GM12874 (cell line): Measurements from ENCODE around the gene HDAC1.

Experiments
- CTCF ChIP-seq: IDR thresholded peaks from 2 replicates; pipeline ENCODE4 v1.5.1; 2011; ENCODE audit warnings: low read depth, mild to moderate bottlenecking, control low read depth, low read length, moderate library complexity; ENCODE audit not compliant: insufficient read depth

HDAC1 gene

GRCh38 chr1:32363713-32364112, 71.8 kb downstream of the HDAC1 start:
- TF ChIP-seq CTCF, result no peak

- TF ChIP-seq CTCF, result no peak
Measured at GRCh38 chr1:32364836-32365235, 73.0 kb downstream of the HDAC1 start.

GRCh38 chr1:32365445-32365844, 73.6 kb downstream of the HDAC1 start:
- no peak for TF ChIP-seq CTCF

- no peak for TF ChIP-seq CTCF
Measured at GRCh38 chr1:32367912-32368635, 76.2 kb downstream of the HDAC1 start.

GRCh38 chr1:32372149-32372756, 80.4 kb downstream of the HDAC1 start:
- TF ChIP-seq CTCF, result peak; percentile 24; the same call in 1 of the 2 replicates

GRCh38 chr1:32373996-32374592, 82.2 kb downstream of the HDAC1 start:
- no peak for TF ChIP-seq CTCF

GRCh38 chr1:32376199-32376598, 84.3 kb downstream of the HDAC1 start:
- no peak for TF ChIP-seq CTCF
